HepG2 (cell line): ENCODE results near the gene NT5C2. TPM values are rescaled to one million over a fixed set of nuclear protein-coding genes. Genes with fewer than 3 reads are reported as not detected.
A peak's percentile ranks its signal among the peaks of the same experiment; 100 is the strongest.

Experiments
- CEBPB ChIP-seq: IDR thresholded peaks from 2 replicates; pipeline ENCODE4 v1.6.1; 2011; ENCODE audit warnings: low read depth, low read length, improper control_type of control experiment, borderline replicate concordance
- CHCHD3 ChIP-seq: sonication (generic); formaldehyde crosslinking; IDR thresholded peaks from 2 replicates; pipeline ENCODE4 v1.8.0; 2022; ENCODE audit warnings: mild to moderate bottlenecking, missing genetic modification reagents, moderate library complexity
- DMAP1 ChIP-seq: IDR thresholded peaks from 2 replicates; pipeline ENCODE4 v1.6.1; 2016
- HDAC2 ChIP-seq: sonication (generic); formaldehyde crosslinking; IDR thresholded peaks from 2 replicates; pipeline ENCODE4 v1.4.0; 2020; ENCODE audit warnings: missing genetic modification reagents
- HIVEP1 ChIP-seq: sonication (generic); formaldehyde crosslinking; IDR thresholded peaks from 2 replicates; pipeline ENCODE4 v1.4.0; 2020; ENCODE audit warnings: mild to moderate bottlenecking, missing genetic modification reagents
- HNRNPL ChIP-seq: fragments of 200-400 bp; formaldehyde crosslinking; IDR thresholded peaks from 2 replicates; pipeline ENCODE4 v1.6.1; 2017; ENCODE audit warnings: mild to moderate bottlenecking, low read depth, low read length
- MXD4 ChIP-seq: IDR thresholded peaks from 2 replicates; pipeline ENCODE4 v1.6.1; 2016; ENCODE audit warnings: mild to moderate bottlenecking, missing biosample characterization, missing genetic modification reagents
- NFATC3 ChIP-seq: sonication (generic); formaldehyde crosslinking; IDR thresholded peaks from 2 replicates; pipeline ENCODE4 v1.5.1; 2020; ENCODE audit warnings: mild to moderate bottlenecking, missing genetic modification reagents
- RFX1 ChIP-seq: fragments of 450-650 bp; IDR thresholded peaks from 2 replicates; pipeline ENCODE4 v1.6.1; 2017
- RXRB ChIP-seq: IDR thresholded peaks from 2 replicates; pipeline ENCODE4 v1.6.1; 2016; ENCODE audit warnings: borderline replicate concordance, missing genetic modification reagents, missing compliant biosample characterization
- SRSF4 ChIP-seq: fragments of 200-400 bp; formaldehyde crosslinking; IDR thresholded peaks from one replicate; pipeline ENCODE4 v1.6.1; 2018; ENCODE audit warnings: mild to moderate bottlenecking, low read depth, low read length, moderate library complexity; ENCODE audit not compliant: poor library complexity, severe bottlenecking
- TAF15 ChIP-seq: fragments of 200-400 bp; formaldehyde crosslinking; IDR thresholded peaks from one replicate; pipeline ENCODE4 v1.6.1; 2018; ENCODE audit warnings: mild to moderate bottlenecking, low read depth, low read length; ENCODE audit not compliant: poor library complexity, severe bottlenecking
- ZBTB3 ChIP-seq: sonication (generic); formaldehyde crosslinking; IDR thresholded peaks from 2 replicates; pipeline ENCODE4 v1.4.0; 2020; ENCODE audit warnings: low read depth, mild to moderate bottlenecking, moderate library complexity, missing genetic modification reagents, borderline replicate concordance
- ZBTB7B ChIP-seq: sonication (generic); formaldehyde crosslinking; IDR thresholded peaks from 2 replicates; pipeline ENCODE4 v1.4.0; 2020; ENCODE audit warnings: missing genetic modification reagents
- ZFP36L1 ChIP-seq: sonication (generic); formaldehyde crosslinking; IDR thresholded peaks from 2 replicates; pipeline ENCODE4 v1.8.0; 2022; ENCODE audit warnings: mild to moderate bottlenecking, missing genetic modification reagents, moderate library complexity
- ZFP37 ChIP-seq: sonication (generic); formaldehyde crosslinking; IDR thresholded peaks from 2 replicates; pipeline ENCODE4 v1.4.0; 2020; ENCODE audit warnings: missing genetic modification reagents, borderline replicate concordance
- ZNF232 ChIP-seq: sonication (generic); formaldehyde crosslinking; IDR thresholded peaks from 2 replicates; pipeline ENCODE4 v1.4.0; 2020; ENCODE audit warnings: missing genetic modification reagents, borderline replicate concordance
- ZNF841 ChIP-seq: sonication (generic); formaldehyde crosslinking; IDR thresholded peaks from 2 replicates; pipeline ENCODE4 v1.8.1; 2023; ENCODE audit warnings: missing genetic modification reagents, borderline replicate concordance
- polyA plus RNA-seq, 8 experiments: library from polyadenylated mRNA; depleted of rRNA in 3 of 8; stranded (reverse) in 7 of 8; unstranded in 1 of 8; fragments of >200 nt; fragmentation: Illumina TruSeq in 4 of 8; extraction: Trizol in 4 of 8; gene quantifications; 2 replicates each; pipeline versions ENCODE4 v1.2.1 to v1.2.3, GENCODE V29; 2011 to 2016; ENCODE audit warnings: low read depth in 4 of 8, missing spikeins in 1 of 8, mixed read lengths in 1 of 8; ENCODE audit not compliant: insufficient read depth in 1 of 8
- total RNA-seq, 5 experiments: library from RNA; depleted of rRNA; stranded (reverse); fragments of >200 nt; fragmentation: Illumina TruSeq; extraction: Trizol; gene quantifications; 2 replicates each; pipeline ENCODE4 v1.2.3, GENCODE V29; 2016; ENCODE audit warnings: low read depth in 1 of 5
- TF ChIP-seq, protein P1 (sequence below): sonication (generic); formaldehyde crosslinking; IDR thresholded peaks from 2 replicates; pipeline ENCODE4 v1.4.0; 2020; ENCODE audit warnings: low read depth, mild to moderate bottlenecking, missing genetic modification reagents
- TF ChIP-seq, protein P2 (sequence below): IDR thresholded peaks from 2 replicates; pipeline ENCODE4 v1.6.1; 2016; ENCODE audit warnings: low read depth

Gene NT5C2
- total and polyA plus RNA-seq, 2 of the 13 experiments (the other 11 are each of a cell fraction or from before 2014, with no cell fraction given): 40.6 to 55.2 TPM

DNA sequence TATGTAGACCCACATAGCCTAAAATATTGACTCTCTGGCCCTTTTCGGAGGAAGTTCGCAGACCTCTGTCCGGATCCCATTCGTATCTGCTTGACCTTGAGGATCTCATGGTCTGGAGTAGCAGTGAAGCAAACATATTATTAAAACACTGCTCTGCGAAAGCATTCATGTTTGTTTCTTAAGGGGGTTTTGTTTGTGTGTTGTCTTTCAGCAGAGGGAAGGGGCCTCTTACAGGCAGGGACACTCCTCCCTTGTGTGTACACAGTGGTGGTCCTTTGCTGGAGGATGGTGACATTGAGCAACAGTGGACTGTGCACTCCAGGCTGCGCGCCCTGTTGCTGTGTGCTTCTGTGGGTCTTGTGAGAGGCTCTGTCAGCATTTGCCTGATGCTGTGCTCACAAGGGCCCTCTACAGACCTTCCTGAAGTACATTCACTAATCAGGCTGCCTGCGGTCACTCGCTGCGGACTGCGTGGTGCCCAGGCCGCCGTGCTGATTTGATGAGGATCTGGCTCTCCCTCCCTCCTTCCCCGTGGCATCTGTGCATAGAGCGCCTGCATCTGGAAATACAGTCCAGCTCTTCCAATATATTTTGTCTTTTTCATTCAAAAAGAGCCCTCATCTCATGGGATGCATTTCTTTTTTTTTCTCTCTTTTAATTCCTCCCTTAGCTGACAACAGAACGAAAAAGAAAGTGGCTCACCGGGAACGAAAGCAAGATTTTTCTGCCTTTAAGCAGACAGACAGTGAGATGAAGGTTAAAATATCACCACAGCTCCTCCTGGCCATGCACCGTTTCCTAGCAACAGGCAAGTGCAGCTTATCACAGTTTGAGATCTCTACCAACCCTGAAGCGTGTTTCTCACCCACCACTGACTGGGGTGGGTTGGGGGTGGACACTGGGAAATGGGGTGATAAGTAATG lies 139.2 kb downstream of the NT5C2 start (continued):
- TF ChIP-seq RXRB (peak; percentile 84), SRSF4 (no peak), TAF15 (no peak), CHCHD3 (CRISPR knock-in tag) (no peak), NFATC3 (CRISPR knock-in tag) (no peak), CEBPB (peak; percentile 99), MXD4 (CRISPR knock-in tag) (peak; percentile 78), DMAP1 (CRISPR knock-in tag) (peak; percentile 82), ZBTB7B (peak; percentile 100), ZBTB3 (CRISPR knock-in tag) (no peak), ZFP37 (CRISPR knock-in tag) (peak; percentile 63; the same call in 1 of the 2 replicates), RFX1 (no peak), HNRNPL (no peak), ZNF232 (CRISPR knock-in tag) (peak; percentile 60; the same call in 1 of the 2 replicates), ZFP36L1 (CRISPR knock-in tag) (0 out of 2 replicates have a peak, but pooled peaks have one; percentile 84), HIVEP1 (no peak), ZNF841 (no peak), HDAC2 (CRISPR knock-in tag) (peak; percentile 99)
- TF ChIP-seq, protein P1, sequence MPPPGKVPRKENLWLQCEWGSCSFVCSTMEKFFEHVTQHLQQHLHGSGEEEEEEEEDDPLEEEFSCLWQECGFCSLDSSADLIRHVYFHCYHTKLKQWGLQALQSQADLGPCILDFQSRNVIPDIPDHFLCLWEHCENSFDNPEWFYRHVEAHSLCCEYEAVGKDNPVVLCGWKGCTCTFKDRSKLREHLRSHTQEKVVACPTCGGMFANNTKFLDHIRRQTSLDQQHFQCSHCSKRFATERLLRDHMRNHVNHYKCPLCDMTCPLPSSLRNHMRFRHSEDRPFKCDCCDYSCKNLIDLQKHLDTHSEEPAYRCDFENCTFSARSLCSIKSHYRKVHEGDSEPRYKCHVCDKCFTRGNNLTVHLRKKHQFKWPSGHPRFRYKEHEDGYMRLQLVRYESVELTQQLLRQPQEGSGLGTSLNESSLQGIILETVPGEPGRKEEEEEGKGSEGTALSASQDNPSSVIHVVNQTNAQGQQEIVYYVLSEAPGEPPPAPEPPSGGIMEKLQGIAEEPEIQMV (CRISPR knock-in tag): peak; percentile 84
- TF ChIP-seq, protein P2, sequence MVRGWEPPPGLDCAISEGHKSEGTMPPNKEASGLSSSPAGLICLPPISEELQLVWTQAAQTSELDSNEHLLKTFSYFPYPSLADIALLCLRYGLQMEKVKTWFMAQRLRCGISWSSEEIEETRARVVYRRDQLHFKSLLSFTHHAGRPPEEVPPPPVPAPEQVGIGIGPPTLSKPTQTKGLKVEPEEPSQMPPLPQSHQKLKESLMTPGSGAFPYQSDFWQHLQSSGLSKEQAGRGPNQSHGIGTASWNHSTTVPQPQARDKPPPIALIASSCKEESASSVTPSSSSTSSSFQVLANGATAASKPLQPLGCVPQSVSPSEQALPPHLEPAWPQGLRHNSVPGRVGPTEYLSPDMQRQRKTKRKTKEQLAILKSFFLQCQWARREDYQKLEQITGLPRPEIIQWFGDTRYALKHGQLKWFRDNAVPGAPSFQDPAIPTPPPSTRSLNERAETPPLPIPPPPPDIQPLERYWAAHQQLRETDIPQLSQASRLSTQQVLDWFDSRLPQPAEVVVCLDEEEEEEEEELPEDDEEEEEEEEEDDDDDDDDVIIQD (CRISPR knock-in tag): peak; percentile 89; the same call in 1 of the 2 replicates
